T follicular helper cell (primary cell): Measurements from ENCODE around the gene PSME1.

Source experiments
- DNase-seq: peaks from one replicate; pipeline ENCODE4 v3.0.0-alpha.2; 2020; ENCODE audit warnings: low read depth

The PSME1 gene

DNA sequence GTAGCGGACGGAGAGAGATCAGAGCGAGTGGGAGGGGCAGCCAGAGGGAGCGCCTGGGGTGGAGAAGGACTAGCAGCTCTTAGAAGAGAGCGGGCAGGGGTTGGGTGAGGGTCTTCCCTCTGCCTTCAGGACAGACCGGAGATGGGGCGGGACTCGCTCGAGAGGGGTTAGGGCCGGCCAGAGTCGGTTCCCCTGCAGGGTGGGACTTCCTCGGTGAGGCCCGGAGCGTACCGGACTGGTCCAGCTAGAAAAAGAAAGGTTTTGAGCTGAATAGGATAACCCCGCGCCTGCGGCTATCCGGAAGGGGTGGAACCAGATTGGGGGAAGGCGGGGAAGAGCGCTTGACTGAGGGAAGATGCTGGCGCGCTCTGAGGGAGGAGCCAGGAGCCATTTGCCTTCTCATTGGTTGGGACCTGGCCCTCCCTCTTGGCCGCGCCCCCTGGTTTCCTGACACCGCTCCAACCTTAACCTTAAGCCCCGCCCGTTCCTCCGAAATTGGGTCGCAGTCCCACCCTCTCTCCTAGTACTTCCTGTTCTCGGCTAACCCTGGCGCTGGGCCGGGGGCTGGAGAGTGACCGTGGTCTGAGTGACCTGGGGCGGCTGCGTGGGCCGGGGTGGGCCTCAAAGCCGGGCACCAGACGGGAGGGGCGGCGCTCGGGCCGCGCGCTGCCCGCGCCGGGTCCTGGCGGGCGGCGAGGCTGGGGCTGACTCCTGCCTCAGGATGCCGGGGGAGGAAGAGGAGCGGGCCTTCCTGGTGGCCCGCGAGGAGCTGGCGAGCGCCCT lies 11.2 kb downstream of the PSME1 start, which contains the start of gene RNF31:
TSS of gene RNF31 (plus strand) at position 521 of the 783 bp plus-strand sequence. CDS start at position 722, 201 bp downstream.
- peak; percentile 96 for DNase-seq

DNA sequence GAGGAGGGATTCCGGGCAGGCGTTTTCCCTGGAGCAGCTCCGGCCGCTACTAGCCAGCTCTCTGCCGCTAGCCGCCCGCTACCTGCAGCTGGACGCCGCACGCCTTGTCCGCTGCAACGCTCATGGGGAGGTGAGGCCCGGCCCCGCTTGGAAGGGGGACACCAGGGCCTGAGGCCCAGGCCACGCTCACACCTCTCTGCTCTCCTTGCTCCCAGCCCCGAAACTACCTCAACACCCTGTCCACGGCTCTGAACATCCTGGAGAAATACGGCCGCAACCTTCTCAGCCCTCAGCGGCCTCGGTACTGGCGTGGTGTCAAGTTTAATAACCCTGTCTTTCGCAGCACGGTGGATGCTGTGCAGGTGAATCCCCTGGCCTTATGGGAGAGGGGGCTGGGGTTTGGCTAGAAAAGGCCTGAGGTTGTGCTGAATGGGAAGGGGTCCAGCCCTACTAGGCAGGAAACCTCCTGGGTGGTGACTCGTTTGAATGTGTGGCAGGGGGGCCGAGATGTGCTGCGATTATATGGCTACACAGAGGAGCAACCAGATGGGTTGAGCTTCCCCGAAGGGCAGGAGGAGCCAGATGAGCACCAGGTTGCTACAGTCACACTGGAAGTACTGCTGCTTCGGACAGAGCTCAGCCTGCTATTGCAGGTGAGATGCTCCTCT lies 11.9 kb downstream of the PSME1 start:
- DNase-seq = no peak

DNA sequence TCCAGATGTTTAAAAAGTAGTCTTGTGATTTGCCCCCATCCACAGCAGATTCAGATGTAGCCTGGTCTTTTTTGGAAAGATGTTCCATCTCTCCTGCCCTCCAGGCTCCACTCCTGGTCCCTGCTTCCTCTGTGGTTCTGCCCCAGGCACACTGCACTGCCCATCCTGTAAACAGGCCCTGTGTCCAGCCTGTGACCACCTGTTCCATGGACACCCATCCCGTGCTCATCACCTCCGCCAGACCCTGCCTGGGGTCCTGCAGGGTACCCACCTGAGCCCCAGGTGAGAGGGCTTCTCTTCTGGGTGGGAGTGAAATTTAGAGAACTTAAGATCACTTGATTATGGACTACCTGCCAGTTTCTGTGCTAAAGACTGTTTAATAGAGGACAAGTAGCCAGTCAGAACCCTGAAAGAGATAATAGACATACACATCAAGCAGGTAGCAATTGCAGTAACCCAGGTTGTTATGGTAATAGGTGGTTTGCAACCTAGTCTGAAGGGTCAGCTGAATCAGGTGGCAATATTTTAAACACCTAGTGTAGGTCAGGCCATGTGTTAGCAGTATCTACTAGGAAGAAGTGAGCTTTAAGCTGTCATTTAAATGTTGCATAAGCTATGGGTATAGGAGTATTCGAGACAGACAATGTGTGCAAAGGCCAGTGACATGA lies 13.4 kb downstream of the PSME1 start:
- no peak for DNase-seq

DNA sequence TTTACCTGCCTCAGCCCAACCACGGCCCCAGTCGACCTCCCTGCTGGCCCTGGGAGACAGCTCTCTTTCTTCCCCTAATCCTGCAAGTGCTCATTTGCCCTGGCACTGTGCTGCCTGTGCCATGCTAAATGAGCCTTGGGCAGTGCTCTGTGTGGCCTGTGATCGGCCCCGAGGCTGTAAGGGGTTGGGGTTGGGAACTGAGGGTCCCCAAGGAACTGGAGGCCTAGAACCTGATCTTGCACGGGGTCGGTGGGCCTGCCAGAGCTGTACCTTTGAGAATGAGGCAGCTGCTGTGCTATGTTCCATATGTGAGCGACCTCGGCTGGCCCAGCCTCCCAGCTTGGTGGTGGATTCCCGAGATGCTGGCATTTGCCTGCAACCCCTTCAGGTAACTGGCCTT lies 14.1 kb downstream of the PSME1 start:
- DNase-seq = no peak

DNA sequence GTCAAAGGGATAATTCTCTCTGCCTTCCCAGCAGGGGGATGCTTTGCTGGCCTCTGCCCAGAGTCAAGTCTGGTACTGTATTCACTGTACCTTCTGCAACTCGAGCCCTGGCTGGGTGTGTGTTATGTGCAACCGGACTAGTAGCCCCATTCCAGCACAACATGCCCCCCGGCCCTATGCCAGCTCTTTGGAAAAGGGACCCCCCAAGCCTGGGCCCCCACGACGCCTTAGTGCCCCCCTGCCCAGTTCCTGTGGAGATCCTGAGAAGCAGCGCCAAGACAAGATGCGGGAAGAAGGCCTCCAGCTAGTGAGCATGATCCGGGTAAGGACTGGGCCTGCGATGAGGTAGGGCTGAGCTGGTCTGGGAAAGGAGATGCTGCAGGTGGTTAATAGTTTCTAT lies 14.6 kb downstream of the PSME1 start:
- DNase-seq = no peak

DNA sequence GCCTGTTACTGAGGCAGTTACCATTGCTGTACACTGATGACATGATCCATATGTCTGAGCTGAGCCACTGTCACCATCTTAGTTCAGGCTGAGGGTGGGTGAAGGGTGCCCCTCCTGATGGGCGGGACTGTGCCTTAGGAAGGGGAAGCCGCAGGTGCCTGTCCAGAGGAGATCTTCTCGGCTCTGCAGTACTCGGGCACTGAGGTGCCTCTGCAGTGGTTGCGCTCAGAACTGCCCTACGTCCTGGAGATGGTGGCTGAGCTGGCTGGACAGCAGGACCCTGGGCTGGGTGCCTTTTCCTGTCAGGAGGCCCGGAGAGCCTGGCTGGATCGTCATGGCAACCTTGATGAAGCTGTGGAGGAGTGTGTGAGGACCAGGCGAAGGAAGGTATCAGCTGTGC lies 15.0 kb downstream of the PSME1 start:
- DNase-seq = no peak

DNA sequence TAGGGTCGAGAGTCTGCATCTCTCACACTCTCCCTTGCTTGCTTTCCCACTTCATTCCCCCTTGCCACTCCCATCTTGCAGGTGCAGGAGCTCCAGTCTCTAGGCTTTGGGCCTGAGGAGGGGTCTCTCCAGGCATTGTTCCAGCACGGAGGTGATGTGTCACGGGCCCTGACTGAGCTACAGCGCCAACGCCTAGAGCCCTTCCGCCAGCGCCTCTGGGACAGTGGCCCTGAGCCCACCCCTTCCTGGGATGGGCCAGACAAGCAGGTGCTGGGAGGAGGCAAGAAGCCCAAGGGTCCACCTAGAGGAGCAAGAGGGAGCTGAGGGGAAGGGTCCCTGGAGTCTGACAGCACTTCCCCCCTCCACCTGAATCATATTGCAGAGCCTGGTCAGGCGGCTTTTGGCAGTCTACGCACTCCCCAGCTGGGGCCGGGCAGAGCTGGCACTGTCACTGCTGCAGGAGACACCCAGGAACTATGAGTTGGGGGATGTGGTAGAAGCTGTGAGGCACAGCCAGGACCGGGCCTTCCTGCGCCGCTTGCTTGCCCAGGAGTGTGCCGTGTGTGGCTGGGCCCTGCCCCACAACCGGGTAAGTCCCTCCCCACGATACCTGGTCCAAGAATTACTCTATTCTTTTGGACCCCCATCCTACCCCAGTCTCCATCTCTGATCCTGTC lies 15.5 kb downstream of the PSME1 start:
- no peak for DNase-seq

DNA sequence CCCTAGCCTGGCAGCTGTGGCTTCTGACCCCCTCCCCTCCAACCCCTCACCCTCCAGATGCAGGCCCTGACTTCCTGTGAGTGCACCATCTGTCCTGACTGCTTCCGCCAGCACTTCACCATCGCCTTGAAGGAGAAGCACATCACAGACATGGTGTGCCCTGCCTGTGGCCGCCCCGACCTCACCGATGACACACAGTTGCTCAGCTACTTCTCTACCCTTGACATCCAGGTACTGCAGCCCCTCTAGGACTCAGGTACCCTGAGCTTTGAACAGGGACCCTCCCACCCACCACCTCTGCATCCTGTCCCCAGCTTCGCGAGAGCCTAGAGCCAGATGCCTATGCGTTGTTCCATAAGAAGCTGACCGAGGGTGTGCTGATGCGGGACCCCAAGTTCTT lies 19.1 kb downstream of the PSME1 start:
- no peak for DNase-seq

DNA sequence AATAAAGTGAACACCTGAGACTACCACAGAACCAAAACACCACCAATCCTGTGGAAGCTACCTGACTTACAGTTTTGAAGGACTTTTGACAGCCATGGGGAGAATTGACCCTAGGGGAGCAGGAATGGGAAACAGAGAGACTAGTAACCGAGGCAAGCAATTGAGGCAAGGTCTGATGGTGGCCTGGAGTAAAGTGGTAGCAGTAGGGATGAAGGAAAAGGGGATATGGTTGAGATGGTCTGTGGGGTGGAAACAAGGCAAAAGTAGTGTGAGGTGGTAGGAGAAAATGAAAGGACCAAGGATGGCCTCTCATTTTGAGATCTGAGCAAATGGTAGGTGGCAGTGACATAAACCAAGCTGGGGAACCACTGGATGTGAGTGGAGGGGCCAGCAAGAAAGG lies 20.8 kb downstream of the PSME1 start:
- no peak for DNase-seq

DNA sequence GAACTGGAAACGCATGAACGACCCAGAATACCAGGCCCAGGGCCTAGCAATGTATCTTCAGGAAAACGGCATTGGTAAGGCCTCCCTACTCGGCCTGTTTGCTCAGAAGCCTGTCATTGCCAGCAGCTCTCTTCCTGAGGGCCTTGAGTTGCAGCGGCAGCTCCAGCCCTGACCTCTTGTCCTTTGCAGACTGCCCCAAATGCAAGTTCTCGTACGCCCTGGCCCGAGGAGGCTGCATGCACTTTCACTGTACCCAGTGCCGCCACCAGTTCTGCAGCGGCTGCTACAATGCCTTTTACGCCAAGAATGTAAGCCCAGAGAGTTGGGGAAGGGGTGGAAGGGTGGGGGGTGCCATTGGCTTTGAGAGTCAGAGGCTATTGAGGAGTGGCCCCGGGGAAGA lies 21.3 kb downstream of the PSME1 start:
- DNase-seq = no peak

DNA sequence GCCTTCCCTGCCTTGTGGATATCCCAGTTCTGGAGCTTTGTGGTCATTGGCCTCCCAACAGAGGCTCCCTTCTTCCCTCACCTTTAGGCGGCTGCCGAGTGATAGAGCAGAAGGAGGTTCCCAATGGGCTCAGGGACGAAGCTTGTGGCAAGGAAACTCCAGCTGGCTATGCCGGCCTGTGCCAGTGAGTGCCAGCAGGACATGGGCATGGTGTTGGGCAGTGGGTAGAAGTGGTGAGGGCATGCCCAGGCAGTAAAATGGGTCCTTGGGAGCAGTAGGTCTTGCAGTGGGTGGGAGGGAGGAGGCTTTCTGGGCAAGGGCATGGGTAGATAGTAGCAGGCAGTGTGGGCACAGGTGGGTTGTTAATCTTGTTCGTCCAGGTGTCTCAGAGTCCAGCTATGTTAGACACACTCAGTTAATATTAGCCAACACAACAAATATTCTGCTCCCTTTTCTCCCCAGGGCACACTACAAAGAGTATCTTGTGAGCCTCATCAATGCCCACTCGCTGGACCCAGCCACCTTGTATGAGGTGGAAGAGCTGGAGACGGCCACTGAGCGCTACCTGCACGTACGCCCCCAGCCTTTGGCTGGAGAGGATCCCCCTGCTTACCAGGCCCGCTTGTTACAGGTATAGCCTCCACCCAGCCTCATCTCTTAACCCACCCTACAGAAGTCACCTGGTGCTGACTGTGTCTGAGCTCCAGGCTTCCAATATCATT lies 23.9 kb downstream of the PSME1 start:
- no peak for DNase-seq

DNA sequence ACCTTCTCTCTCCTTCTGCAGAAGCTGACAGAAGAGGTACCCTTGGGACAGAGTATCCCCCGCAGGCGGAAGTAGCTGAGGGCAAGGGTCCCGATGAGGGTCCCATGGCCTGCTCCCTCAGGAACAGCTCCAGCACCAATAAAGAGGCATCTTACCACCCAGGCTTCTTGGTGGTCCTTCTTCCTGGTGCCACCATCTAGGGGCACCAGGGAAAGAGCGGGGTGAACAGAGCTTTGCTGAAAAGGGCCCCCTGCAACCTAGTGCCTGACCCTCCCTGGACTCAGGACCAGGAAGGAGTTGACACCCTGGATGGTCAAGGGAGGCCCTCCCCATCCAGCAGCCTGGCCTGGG lies 24.5 kb downstream of the PSME1 start:
- no peak for DNase-seq

DNA sequence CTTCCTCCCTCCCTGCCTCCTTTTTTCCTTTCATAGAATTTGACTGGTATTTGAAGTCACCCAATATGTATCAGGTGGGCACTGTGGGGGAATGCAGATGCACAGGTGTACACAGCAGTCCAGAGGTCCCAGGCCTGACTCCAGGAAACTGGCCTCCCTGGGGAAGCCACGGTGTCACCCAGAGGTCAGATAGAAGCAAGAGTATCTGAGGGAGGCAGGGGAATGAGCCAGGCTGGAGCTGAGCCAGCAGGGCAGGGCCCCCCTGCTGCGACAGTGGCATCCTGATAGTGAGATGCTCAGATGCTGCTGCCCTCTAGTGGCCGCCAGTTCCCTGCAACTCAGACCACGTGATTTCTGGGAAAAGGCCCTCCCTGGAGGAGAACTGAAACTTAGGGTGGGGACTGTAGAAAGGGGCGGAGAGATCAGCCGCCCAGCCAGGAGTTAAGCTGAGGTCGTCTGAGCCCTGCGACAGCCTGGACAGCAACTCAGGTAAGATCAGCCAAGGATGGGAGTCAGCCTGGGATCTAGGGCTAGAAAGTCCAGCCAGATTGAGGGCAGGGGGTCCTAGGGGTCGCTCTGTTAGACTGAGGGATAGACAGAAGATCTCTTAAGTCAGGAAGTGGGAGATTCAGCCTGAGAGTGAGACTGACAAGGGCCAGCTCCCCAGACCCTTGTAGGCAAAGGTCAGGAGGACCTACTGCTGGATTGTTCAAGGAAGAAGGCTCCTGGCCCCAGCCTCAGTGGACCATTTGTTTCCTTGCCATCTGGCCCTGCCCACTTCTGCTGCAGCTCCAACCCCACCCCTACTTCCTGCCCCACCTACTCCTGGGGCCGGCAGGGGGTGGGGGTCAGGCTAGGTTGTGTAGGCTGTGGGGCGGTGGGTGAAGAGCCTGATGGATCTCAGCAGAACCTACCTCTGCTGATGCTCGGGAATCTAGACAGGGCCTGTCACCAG lies 25.1 kb downstream of the PSME1 start, which contains the start of gene IRF9:
TSS of gene IRF9 (plus strand) at position 416 of the 955 bp plus-strand sequence. CDS start 880 bp downstream, outside the sequence.
- DNase-seq = peak; percentile 96

DNA sequence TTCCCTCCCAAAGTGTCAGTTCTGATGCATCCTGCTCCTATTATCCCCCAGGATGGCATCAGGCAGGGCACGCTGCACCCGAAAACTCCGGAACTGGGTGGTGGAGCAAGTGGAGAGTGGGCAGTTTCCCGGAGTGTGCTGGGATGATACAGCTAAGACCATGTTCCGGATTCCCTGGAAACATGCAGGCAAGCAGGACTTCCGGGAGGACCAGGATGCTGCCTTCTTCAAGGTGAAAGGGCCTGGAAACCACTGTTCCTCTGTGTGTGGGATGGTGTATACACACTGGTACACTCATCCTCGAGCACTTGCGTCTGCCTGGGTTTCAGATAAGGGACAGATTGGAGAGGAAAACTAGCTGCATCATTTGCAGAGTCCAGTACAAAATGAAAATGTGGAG lies 26.1 kb downstream of the PSME1 start:
- DNase-seq = no peak

DNA sequence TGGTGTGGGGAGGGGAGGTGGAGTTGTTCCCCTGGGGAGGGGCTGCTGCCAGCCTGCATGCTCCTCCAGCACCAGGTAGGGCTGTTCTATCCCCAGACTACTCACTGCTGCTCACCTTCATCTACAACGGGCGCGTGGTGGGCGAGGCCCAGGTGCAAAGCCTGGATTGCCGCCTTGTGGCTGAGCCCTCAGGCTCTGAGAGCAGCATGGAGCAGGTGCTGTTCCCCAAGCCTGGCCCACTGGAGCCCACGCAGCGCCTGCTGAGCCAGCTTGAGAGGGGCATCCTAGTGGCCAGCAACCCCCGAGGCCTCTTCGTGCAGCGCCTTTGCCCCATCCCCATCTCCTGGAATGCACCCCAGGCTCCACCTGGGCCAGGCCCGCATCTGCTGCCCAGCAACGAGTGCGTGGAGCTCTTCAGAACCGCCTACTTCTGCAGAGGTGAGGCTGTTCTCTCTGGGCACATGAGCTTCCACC lies 28.6 kb downstream of the PSME1 start:
- DNase-seq = no peak

DNA sequence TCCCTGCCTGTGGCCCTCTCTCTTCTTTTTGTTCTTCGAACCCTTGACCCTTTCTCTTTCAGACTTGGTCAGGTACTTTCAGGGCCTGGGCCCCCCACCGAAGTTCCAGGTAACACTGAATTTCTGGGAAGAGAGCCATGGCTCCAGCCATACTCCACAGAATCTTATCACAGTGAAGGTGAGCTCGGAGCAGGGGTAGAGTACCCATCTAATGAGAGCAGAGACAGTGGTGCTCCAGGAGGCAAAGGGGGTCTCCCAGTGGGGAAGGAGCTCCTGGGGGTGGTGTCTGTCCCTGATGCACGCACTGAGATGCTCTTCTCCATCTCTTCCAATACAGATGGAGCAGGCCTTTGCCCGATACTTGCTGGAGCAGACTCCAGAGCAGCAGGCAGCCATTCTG lies 29.8 kb downstream of the PSME1 start:
- DNase-seq = no peak

DNA sequence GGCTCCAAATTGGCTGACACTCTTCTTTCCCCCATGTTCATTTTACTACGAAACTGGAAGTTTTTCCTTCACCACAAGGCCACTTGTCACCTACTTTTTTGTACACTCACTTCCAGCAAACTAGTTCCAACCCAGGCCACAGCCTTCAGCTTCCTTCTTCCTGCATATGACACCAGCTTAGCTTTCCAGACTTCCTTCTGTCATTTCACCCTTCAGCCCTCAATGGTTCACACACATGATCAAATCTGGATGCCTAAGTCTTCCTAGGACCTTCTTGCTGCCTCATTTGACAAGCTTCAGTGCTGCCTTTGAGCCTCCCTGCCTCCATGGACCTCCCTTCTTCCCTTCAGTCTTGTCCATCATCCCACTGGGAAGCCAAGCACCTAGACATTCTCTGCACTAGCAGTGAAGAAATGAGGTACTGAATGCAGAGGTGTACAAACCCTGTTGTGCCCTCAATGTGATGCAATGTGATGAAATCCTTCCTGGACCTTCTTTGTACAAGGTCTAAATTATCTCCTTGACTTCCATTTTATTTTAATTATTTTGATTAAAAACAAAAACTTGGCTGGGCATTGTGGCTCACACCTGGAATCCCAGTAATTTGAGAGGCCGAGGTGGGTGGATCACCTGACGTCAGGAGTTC lies 31.6 kb downstream of the PSME1 start:
- no peak for DNase-seq

DNA sequence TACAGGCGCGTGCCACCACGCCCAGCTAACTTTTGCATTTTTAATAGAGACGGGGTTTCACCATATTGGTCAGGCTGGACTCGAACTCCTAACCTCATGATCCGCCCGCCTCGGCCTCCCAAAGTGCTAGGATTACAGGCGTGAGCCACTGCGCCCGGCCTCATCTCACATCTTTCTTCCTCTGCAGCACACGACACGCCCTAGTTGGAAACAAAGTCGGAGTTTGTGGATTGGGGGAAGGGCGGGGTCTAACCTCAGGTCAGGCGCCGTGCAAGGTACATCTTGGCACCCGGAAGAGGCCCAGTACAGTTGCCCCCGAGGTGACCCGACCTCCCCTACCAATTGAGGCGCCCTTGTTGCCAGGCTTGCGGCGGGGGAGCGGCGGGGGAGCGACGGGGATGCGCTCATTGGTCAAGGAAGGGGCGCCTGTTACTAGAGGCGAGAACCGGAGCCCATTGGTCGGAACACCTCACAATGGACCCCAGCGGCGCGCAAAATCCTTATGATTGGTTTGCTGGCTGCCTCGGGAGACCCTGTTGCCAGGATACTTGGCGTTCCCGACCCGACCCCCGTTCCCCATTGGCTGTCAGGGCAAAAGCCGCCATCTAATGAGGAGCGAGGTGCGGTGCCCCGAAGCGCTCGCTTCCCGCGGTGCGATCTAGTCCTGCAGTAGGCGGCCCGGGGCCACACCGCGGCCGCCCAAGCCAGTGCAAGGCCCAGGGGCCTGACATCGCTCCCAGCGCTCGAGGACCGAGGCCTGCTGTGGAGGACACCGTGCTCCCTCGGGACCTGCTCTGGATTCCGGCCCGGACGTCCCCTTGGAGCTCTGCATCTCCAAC lies 35.6 kb downstream of the PSME1 start, which contains the start of gene REC8:
TSS of gene REC8 (plus strand) at position 659 of the 839 bp plus-strand sequence. CDS start 473 bp downstream, outside the sequence.
- DNase-seq = peak; percentile 64
